K562 (cell line): ENCODE data around the gene ZNF792. TPM values are rescaled to one million over a fixed set of nuclear protein-coding genes. Genes with fewer than 3 reads are reported as not detected.

Source experiments
- ADNP ChIP-seq: fragments of 200-800 bp; sonication (Bioruptor generic); IDR thresholded peaks from 2 replicates; pipeline ENCODE4 v1.6.1; 2016; ENCODE audit warnings: missing genetic modification characterization, missing compliant biosample characterization
- CBX8 ChIP-seq: fragments of 200-600 bp; sonication (generic); IDR thresholded peaks from 2 replicates; pipeline ENCODE4 v1.6.1; 2012; ENCODE audit warnings: borderline replicate concordance, mixed run types, low read depth, mild to moderate bottlenecking, moderate library complexity, mixed read lengths, low read length, control low read depth, inconsistent platforms; ENCODE audit not compliant: poor library complexity, severe bottlenecking; ENCODE audit errors: extremely low read depth
- EP400 ChIP-seq: fragments of 450-650 bp; IDR thresholded peaks from 2 replicates; pipeline ENCODE4 v1.6.1; 2017; ENCODE audit warnings: antibody characterized with exemption, mild to moderate bottlenecking, moderate library complexity
- ESRRB ChIP-seq: fragments of 250-450 bp; sonication (Bioruptor Pico); IDR thresholded peaks from 2 replicates; pipeline ENCODE4 v1.5.0; 2020; ENCODE audit warnings: mild to moderate bottlenecking, moderate library complexity, borderline replicate concordance
- HINFP ChIP-seq: fragments of 450-650 bp; conservative IDR thresholded peaks from 2 replicates; pipeline ENCODE4 v1.6.1; 2016; ENCODE audit warnings: missing genetic modification characterization, low read depth, mild to moderate bottlenecking, control low read depth, missing compliant biosample characterization
- HNRNPK ChIP-seq: fragments of 200-400 bp; formaldehyde crosslinking; IDR thresholded peaks from one replicate; pipeline ENCODE4 v1.6.1; 2018; ENCODE audit warnings: mild to moderate bottlenecking, low read depth, low read length; ENCODE audit not compliant: poor library complexity, severe bottlenecking
- HNRNPLL ChIP-seq: fragments of 200-400 bp; formaldehyde crosslinking; IDR thresholded peaks from 2 replicates; pipeline ENCODE4 v1.6.1; 2017; ENCODE audit warnings: low read length, low read depth, mild to moderate bottlenecking; ENCODE audit not compliant: poor library complexity, severe bottlenecking
- ID3 ChIP-seq, 2 experiments: fragments of 250-450 bp in 1 of 2; fragments of 450-650 bp in 1 of 2; sonication (Bioruptor Pico) in 1 of 2; IDR thresholded peaks; 2 replicates each; pipeline versions ENCODE4 v1.6.1 to v1.8.0; 2016 to 2021; ENCODE audit warnings: mild to moderate bottlenecking in 2 of 2, moderate library complexity in 2 of 2, missing compliant biosample characterization in 1 of 2, missing genetic modification characterization in 1 of 2
- NUFIP1 ChIP-seq: fragments of 450-650 bp; IDR thresholded peaks from 2 replicates; pipeline ENCODE4 v1.6.1; 2018; ENCODE audit not compliant: partially characterized antibody
- SIN3B ChIP-seq: fragments of 450-650 bp; IDR thresholded peaks from 2 replicates; pipeline ENCODE4 v1.6.1; 2017; ENCODE audit warnings: low read depth, mild to moderate bottlenecking, moderate library complexity
- SMARCC2 ChIP-seq: fragments of 450-650 bp; IDR thresholded peaks from 2 replicates; pipeline ENCODE4 v1.6.1; 2017; ENCODE audit warnings: antibody characterized with exemption, moderate library complexity, mild to moderate bottlenecking, low read depth
- SPI1 ChIP-seq: IDR thresholded peaks from 2 replicates; pipeline ENCODE4 v1.6.1; 2011; ENCODE audit warnings: low read depth, low read length, control low read depth, borderline replicate concordance
- TBP ChIP-seq: optimal IDR thresholded peaks from 2 replicates; pipeline ENCODE3; 2011; ENCODE audit warnings: low read depth, low read length, improper control_type of control experiment
- UBTF ChIP-seq, 2 experiments: IDR thresholded peaks; 2 replicates each; pipeline ENCODE4 v1.6.1; 2012; ENCODE audit warnings: improper control_type of control experiment in 2 of 2, low read depth in 2 of 2, low read length in 2 of 2, borderline replicate concordance in 1 of 2
- ZBTB5 ChIP-seq: fragments of 450-650 bp; IDR thresholded peaks from 2 replicates; pipeline ENCODE4 v1.6.1; 2017; ENCODE audit warnings: antibody characterized with exemption
- ZNF584 ChIP-seq: fragments of 200-800 bp; sonication (Bioruptor generic); IDR thresholded peaks from 2 replicates; pipeline ENCODE4 v1.6.1; 2016; ENCODE audit warnings: low read depth, mild to moderate bottlenecking, missing genetic modification characterization, missing compliant biosample characterization
- ZNF589 ChIP-seq: fragments of 200-800 bp; sonication (Bioruptor generic); IDR thresholded peaks from 2 replicates; pipeline ENCODE4 v1.6.1; 2016; ENCODE audit warnings: low read depth, missing genetic modification characterization, missing compliant biosample characterization
- polyA plus RNA-seq, 8 experiments: library from polyadenylated mRNA; depleted of rRNA in 4 of 8; stranded (reverse) in 5 of 8; unstranded in 3 of 8; fragments of >200 nt; fragmentation: Nextera tagmentation in 2 of 8; fragmentation: Illumina TruSeq in 1 of 8; extraction: Ambion mirVana in 2 of 8; extraction: Trizol in 1 of 8; gene quantifications; 2 replicates each; pipeline versions ENCODE4 v1.2.1 to v1.2.3, GENCODE V29; 2011 to 2014; ENCODE audit warnings: inconsistent platforms in 1 of 8, missing spikeins in 1 of 8
- total RNA-seq, 7 experiments: library from RNA; depleted of rRNA in 6 of 7; stranded (reverse); fragments of >200 nt in 6 of 7; fragmentation: Illumina TruSeq in 2 of 7; extraction: Trizol in 2 of 7; gene quantifications; 2 replicates each; pipeline versions ENCODE4 v1.2.1 to v1.2.3, GENCODE V29; 2011 to 2021; ENCODE audit warnings: low replicate concordance in 1 of 7

Gene ZNF792
- total and polyA plus RNA-seq, 9 of the 15 experiments (the other 6 are each of a cell fraction or from before 2014, with no cell fraction given) = 3.3 to 16.5 (median 10.4) TPM

- TF ChIP-seq ID3 (CRISPR knock-in tag; IDR thresholded peaks at IDR 0.05) = no peak
- TF ChIP-seq ID3 (tag; IDR thresholded peaks at IDR 0.05) = 0 out of 2 replicates have a peak, but pooled peaks have one; percentile 28
- no peak for TF ChIP-seq SIN3B
- 0 out of 2 replicates have a peak, but pooled peaks have one; percentile 44 for TF ChIP-seq ZNF589 (CRISPR knock-in tag)
- TF ChIP-seq ESRRB = no peak
- TF ChIP-seq NUFIP1 = no peak
- peak; percentile 58; the same call in 1 of the 2 replicates for TF ChIP-seq SPI1
- 0 out of 2 replicates have a peak, but pooled peaks have one; percentile 29 for TF ChIP-seq ZNF584 (CRISPR knock-in tag)
- TF ChIP-seq TBP = no peak
- peak; percentile 2 for TF ChIP-seq HNRNPLL
- TF ChIP-seq SMARCC2 = no peak
- TF ChIP-seq CBX8 = no peak
- TF ChIP-seq EP400 = peak; percentile 7; the same call in 1 of the 2 replicates
- no peak for TF ChIP-seq HNRNPK
- TF ChIP-seq ZBTB5 = peak; percentile 94
- TF ChIP-seq HINFP (tag) = peak; percentile 99
- 0 out of 4 replicates have a peak, but pooled peaks of 1 of the 2 experiments have one; percentile 41 for TF ChIP-seq UBTF (IDR thresholded peaks at IDR 0.05; ENCODE audit: borderline replicate concordance in 1 of 2, low read depth in 2 of 2, low read length in 2 of 2)
- no peak for TF ChIP-seq ADNP (tag)
These were observed 1.1 kb downstream of the ZNF792 start (continued) for GRCh38 chr19:34962687-34963572.
